H1 (cell line): ENCODE results near the gene NCSTN. TPM values are rescaled to one million over a fixed set of nuclear protein-coding genes. Genes with fewer than 3 reads are reported as not detected.

Source experiments
- ATF3 ChIP-seq: IDR thresholded peaks from 2 replicates; pipeline ENCODE4 v1.6.1; 2011; ENCODE audit warnings: low read depth, mild to moderate bottlenecking, low read length; ENCODE audit not compliant: insufficient read depth
- PHF8 ChIP-seq: fragments of 200-600 bp; sonication (generic); conservative IDR thresholded peaks from 2 replicates; pipeline ENCODE4 v1.7.1; 2012; ENCODE audit warnings: low read depth, mild to moderate bottlenecking, inconsistent platforms, low read length, moderate library complexity
- POLR2AphosphoS5 ChIP-seq: IDR thresholded peaks from 2 replicates; pipeline ENCODE4 v1.6.1; 2011; ENCODE audit warnings: low read depth, low read length
- SIRT6 ChIP-seq: IDR thresholded peaks from one replicate; pipeline ENCODE4 v1.7.1; 2012; ENCODE audit warnings: low read length, inconsistent platforms
- polyA plus RNA-seq, 7 experiments: library from polyadenylated mRNA; depleted of rRNA in 3 of 7; stranded (reverse) in 5 of 7; unstranded in 2 of 7; fragments of >200 nt in 5 of 7; fragments of 200-250 nt in 2 of 7; gene quantifications; 1 replicate in 5 of 7; 2 replicates in 1 of 7; 4 replicates in 1 of 7; pipeline versions ENCODE4 v1.2.1 to v1.2.3, GENCODE V29; 2011 to 2013; ENCODE audit warnings: missing spikeins in 2 of 7, mixed read lengths in 2 of 7
- total RNA-seq: library from RNA; stranded (reverse); fragmentation: NEBNext Ultra II Directional; extraction: Animal tissue kit (Norgen Biotek cat#: 25700); gene quantifications from 2 replicates; pipeline ENCODE4 v1.2.1, GENCODE V29; 2021

Gene NCSTN
- total and polyA plus RNA-seq, 2 of the 8 experiments (the other 6 are each of a cell fraction or from before 2014, with no cell fraction given): 64.7 to 125 TPM

- TF ChIP-seq ATF3 (no peak), PHF8 (peak; percentile 60), SIRT6 (no peak), POLR2AphosphoS5 (peak; percentile 47; the same call in 1 of the 2 replicates)
Observed at GRCh38 chr1:160400646-160401486, 57.7 kb downstream of the NCSTN start (continued).
